ENCODE results near the gene SCN4B.
A peak's percentile ranks its signal among the peaks of the same experiment; 100 is the strongest.
"Not testable (repeated sequence)": the region's sequence is repeated elsewhere in the genome, so short reads cannot be mapped to it uniquely, and the experiment has no call there.

The SCN4B gene, protein sequence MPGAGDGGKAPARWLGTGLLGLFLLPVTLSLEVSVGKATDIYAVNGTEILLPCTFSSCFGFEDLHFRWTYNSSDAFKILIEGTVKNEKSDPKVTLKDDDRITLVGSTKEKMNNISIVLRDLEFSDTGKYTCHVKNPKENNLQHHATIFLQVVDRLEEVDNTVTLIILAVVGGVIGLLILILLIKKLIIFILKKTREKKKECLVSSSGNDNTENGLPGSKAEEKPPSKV

DNA sequence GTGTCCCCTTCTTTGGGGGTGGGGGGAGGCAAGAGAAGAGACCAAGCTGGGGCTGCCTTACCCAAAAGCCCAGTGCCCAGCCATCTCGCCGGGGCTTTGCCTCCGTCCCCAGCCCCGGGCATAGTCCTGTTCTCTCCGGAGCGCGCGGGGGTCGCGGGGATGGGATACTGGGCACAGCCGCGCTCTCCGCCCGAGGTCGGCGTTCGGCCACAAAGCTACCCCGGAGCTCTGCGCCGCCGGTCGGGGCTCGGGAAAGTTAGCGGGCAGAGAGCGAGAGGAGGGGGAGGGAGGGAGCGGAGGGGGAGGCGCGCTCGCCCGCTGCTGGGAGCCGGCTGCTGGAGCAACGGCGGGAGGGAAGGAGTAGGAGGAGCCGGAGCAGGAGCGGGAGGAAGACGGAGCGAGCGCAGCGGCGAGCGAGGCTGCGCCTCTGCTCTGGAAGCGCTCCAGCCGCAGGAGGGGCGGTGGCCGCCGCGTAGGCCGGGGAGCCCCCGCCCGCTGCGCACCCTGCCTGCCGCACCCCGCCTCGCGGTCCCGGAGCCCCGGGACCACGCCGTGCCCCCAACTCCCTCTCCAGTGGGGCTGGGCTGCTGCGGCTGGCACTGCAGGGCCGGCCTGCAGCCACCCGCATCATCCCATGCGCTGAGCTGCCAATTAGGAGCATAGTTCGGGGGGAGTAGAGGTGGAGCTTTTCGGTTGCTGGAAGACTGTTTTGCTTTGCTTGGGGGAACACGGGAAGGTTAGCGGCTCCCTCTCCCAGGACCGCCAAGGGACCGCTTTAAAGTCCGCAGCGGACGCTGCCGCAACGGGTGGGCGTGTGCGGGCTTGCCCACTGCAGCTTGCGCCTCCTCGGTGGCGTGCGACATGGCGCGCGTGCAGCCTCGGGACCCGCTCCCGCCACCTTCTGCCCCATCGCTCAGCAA lies at the start of gene SCN4B:
Gene SCN4B, minus strand, starts transcription at position 272 of the 920 bp plus-strand sequence. Its CDS starts 150 bp downstream, at position 122.
- Histone ChIP-seq H3K9me3 (ENCODE audit: control insufficient read depth in 2 of 2, low read length in 2 of 2) (no peaks in the 10 kb centered on the region), H3K4me3 (ENCODE audit: low read length in 2 of 2) (peak within 1 kb of the TSS; percentile 54 to 55), H3K4me1 (ENCODE audit: control insufficient read depth in 2 of 2, insufficient read depth in 2 of 2, low read length in 2 of 2) (peaks cover 5 to 6% of the 10 kb centered on the region in 2 donors), H3K36me3 (ENCODE audit: control insufficient read depth in 2 of 2, insufficient read depth in 2 of 2, low read length in 2 of 2) (no peaks in the 10 kb centered on the region), H3K27me3 (ENCODE audit: control insufficient read depth in 2 of 2, insufficient read depth in 2 of 2, low read length in 2 of 2) (peaks cover 65 to 69% of the 10 kb centered on the region in 2 donors), H3K27ac (ENCODE audit: low read depth in 2 of 2, low read length in 2 of 2) (no peak within 1 kb of the TSS), H3K9ac (ENCODE audit: low read depth in 1 of 2, low read length in 2 of 2) (peak within 1 kb of the TSS in 1 of 2 donors; percentile 23)

DNA sequence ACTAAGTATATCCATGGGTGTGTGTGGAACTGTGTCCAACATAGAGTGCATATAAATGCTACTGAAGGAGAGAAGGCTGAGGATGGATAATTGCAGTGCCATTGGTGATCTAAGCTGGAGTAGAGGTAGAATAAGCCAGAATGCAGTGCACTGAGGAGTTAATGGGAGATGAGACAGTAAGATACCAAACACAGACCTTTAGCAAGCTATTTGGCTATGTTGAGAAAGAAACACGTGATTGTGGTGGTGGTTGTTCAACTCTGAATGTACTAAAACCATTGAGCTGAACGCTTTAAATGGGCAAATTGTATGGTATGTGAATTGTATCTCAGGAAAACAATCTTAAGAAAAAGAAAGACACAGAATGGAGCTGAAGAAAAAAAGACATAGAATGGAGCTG lies 49.3 kb upstream of the SCN4B start:
- no peaks in the 10 kb centered on the region for H3K36me3 ChIP-seq (ENCODE audit: control insufficient read depth in 2 of 2, insufficient read depth in 2 of 2, low read length in 2 of 2)
- no peak overlapping the region for H3K9ac ChIP-seq (ENCODE audit: low read depth in 1 of 2, low read length in 2 of 2)
- H3K27me3 ChIP-seq (ENCODE audit: control insufficient read depth in 2 of 2, insufficient read depth in 2 of 2, low read length in 2 of 2) = no peaks in the 10 kb centered on the region
- H3K4me3 ChIP-seq (ENCODE audit: low read length in 2 of 2) = no peak overlapping the region
- H3K27ac ChIP-seq (ENCODE audit: low read depth in 2 of 2, low read length in 2 of 2) = peak overlapping the region; percentile 46 to 69
- peaks cover 30 to 33% of the 10 kb centered on the region in 2 donors for H3K4me1 ChIP-seq (ENCODE audit: control insufficient read depth in 2 of 2, insufficient read depth in 2 of 2, low read length in 2 of 2)
- H3K9me3 ChIP-seq (ENCODE audit: control insufficient read depth in 2 of 2, low read length in 2 of 2) = no peaks in the 10 kb centered on the region

DNA sequence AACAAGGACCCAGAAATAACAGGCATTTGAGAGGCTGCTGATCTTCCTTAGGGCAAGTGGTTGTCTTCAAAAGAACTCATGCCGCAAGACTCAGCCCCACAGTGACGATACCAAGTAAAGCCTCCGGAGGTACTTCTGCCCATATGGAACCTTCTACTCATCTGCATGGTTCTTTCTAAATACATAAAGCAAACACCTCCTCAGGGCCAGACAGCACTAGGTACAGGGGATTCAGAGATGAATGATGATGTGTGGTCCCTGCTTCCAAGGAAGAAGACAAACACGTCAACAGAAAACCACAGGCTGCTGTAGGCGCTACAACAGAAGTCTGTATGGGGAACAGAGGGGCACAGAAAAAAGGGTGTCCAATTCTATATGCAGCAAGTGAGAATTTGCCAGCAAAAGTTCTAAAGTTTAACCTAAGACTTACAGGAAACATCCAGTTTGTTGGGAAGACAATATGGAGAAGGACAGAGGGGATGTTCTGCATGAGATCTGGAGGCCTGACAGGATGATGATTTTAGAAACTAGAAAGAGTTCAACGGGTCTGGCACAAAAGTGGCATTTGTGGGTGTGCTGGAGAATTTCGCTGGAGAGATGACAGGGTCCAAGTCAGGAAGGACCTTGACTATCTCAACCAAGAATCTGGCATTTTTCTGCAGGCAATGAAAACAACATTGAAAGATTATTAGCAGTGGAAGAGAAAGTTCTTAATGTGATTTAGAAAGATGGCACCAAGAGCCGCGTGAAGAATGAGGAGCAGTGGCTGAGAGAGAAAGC lies 48.5 kb upstream of the SCN4B start:
- no peak overlapping the region for H3K27ac ChIP-seq (ENCODE audit: low read depth in 2 of 2, low read length in 2 of 2)
- no peak overlapping the region for H3K4me3 ChIP-seq (ENCODE audit: low read length in 2 of 2)
- no peaks in the 10 kb centered on the region for H3K9me3 ChIP-seq (ENCODE audit: control insufficient read depth in 2 of 2, low read length in 2 of 2)
- no peak overlapping the region for H3K9ac ChIP-seq (ENCODE audit: low read depth in 1 of 2, low read length in 2 of 2)
- H3K27me3 ChIP-seq (ENCODE audit: control insufficient read depth in 2 of 2, insufficient read depth in 2 of 2, low read length in 2 of 2) = no peaks in the 10 kb centered on the region
- no peaks in the 10 kb centered on the region for H3K36me3 ChIP-seq (ENCODE audit: control insufficient read depth in 2 of 2, insufficient read depth in 2 of 2, low read length in 2 of 2)
- peaks cover 26 to 27% of the 10 kb centered on the region in 2 donors for H3K4me1 ChIP-seq (ENCODE audit: control insufficient read depth in 2 of 2, insufficient read depth in 2 of 2, low read length in 2 of 2)

DNA sequence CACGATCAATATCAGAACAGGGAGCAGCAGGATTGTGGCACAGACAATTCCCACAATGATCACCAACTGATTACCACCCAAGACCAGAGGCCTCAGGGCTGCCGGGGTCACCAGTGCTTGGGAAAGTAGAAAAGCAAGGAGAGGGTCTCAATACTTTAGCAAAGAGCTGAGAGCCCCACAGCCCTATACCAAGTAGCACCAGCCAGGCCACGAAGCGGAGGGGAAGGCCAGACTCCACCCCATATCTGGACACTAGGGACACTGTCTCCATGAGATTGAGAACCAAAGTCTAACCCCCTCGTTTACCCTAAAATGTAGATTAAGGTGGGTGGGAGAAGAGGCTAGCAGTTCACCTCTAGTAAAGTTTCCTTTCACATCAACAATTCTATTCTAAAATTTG lies 47.9 kb upstream of the SCN4B start:
- Histone ChIP-seq H3K36me3 (ENCODE audit: control insufficient read depth in 2 of 2, insufficient read depth in 2 of 2, low read length in 2 of 2) (no peaks in the 10 kb centered on the region), H3K9ac (ENCODE audit: low read depth in 1 of 2, low read length in 2 of 2) (no peak overlapping the region), H3K4me3 (ENCODE audit: low read length in 2 of 2) (no peak overlapping the region), H3K4me1 (ENCODE audit: control insufficient read depth in 2 of 2, insufficient read depth in 2 of 2, low read length in 2 of 2) (peaks cover 28% of the 10 kb centered on the region in 2 donors), H3K27me3 (ENCODE audit: control insufficient read depth in 2 of 2, insufficient read depth in 2 of 2, low read length in 2 of 2) (no peaks in the 10 kb centered on the region), H3K27ac (ENCODE audit: low read depth in 2 of 2, low read length in 2 of 2) (no peak overlapping the region), H3K9me3 (ENCODE audit: control insufficient read depth in 2 of 2, low read length in 2 of 2) (no peaks in the 10 kb centered on the region)

DNA sequence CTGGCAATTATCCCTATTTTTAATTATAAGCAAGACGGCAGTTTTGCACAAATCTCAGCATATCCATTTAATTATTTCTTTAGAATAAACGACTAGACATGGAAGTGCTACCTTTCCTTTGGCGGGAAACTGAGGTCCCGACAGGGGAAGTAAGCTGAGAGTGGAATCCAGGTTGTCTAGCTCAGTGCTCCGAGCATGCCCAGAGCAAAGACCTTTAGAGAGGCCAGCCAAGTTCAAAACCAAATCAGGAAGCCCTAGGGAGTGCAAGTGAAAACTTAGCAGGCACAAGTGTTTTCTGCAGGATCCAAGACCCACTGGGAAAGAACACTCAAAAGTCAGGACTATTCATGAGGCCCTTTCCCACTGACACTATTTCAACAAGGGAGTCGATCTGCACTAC lies 46.5 kb upstream of the SCN4B start:
- H3K9me3 ChIP-seq (ENCODE audit: control insufficient read depth in 2 of 2, low read length in 2 of 2) = no peaks in the 10 kb centered on the region
- no peak overlapping the region for H3K27ac ChIP-seq (ENCODE audit: low read depth in 2 of 2, low read length in 2 of 2)
- peaks cover 30 to 31% of the 10 kb centered on the region in 2 donors for H3K4me1 ChIP-seq (ENCODE audit: control insufficient read depth in 2 of 2, insufficient read depth in 2 of 2, low read length in 2 of 2)
- H3K9ac ChIP-seq (ENCODE audit: low read depth in 1 of 2, low read length in 2 of 2) = no peak overlapping the region
- no peak overlapping the region for H3K4me3 ChIP-seq (ENCODE audit: low read length in 2 of 2)
- no peaks in the 10 kb centered on the region for H3K27me3 ChIP-seq (ENCODE audit: control insufficient read depth in 2 of 2, insufficient read depth in 2 of 2, low read length in 2 of 2)
- no peaks in the 10 kb centered on the region for H3K36me3 ChIP-seq (ENCODE audit: control insufficient read depth in 2 of 2, insufficient read depth in 2 of 2, low read length in 2 of 2)

DNA sequence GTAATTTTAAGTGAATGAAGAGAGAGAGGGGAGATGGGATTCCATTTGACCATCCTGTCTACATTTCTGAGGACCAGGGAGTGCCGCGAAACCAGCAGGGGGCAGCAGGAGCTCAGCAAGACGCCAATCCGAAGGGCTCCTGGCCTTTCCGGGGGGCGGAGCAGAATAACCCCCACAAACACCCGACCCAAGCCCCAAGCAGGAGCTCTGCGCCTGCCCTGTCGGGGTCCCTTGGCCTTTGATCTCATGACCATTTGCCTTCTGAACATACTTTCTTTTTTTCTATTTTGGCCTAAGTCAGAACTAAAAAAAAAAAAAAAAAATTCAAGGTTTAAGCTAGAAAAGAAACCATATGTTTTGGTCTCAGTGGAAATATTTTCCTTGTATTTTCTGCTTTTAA lies 45.7 kb upstream of the SCN4B start:
- Histone ChIP-seq H3K9ac (ENCODE audit: low read depth in 1 of 2, low read length in 2 of 2) (peak overlapping the region in 1 of 2 donors; percentile 57), H3K4me1 (ENCODE audit: control insufficient read depth in 2 of 2, insufficient read depth in 2 of 2, low read length in 2 of 2) (peaks cover 28% of the 10 kb centered on the region in 2 donors), H3K9me3 (ENCODE audit: control insufficient read depth in 2 of 2, low read length in 2 of 2) (no peaks in the 10 kb centered on the region), H3K27me3 (ENCODE audit: control insufficient read depth in 2 of 2, insufficient read depth in 2 of 2, low read length in 2 of 2) (no peaks in the 10 kb centered on the region), H3K36me3 (ENCODE audit: control insufficient read depth in 2 of 2, insufficient read depth in 2 of 2, low read length in 2 of 2) (no peaks in the 10 kb centered on the region), H3K27ac (ENCODE audit: low read depth in 2 of 2, low read length in 2 of 2) (no peak overlapping the region), H3K4me3 (ENCODE audit: low read length in 2 of 2) (peak overlapping the region in 1 of 2 donors; percentile 56)

DNA sequence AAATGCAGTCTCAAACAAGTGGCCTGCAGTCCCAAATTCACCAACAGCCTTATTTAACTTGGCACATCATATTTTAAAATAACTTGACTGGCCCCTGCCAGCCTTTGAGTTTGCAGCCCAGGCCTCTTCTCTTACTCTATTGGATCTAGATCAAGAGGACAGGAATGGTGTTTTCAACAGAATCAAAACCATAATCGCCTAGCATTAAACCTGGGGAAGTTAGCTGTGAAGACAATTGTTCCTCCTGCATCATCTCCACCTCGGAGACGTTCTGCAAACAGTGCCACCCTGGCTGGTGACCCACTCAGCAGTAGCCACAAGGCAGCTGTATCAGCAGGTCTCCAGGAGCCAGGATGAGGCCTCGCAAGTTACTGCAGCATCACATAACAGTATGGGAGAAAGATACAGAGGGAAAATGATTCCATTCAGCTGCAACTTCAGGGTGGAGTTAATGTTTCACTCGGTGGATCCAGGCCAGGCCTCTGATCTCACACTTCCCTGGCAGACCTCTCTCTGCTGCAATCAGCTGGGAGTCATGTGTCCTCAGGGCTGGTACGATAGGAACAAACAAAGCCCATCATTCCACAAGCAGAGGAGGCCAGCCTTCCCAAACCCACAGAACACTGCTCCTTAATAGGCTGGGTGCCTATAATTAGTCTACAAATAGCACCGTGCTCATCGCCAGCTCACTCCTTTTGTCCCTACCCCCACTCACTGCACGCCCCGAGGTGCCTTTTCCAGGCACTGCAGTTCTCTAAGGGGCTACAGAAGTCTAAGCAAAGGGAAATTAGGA lies 42.4 kb upstream of the SCN4B start:
- no peak overlapping the region for H3K9ac ChIP-seq (ENCODE audit: low read depth in 1 of 2, low read length in 2 of 2)
- peaks cover 10 to 11% of the 10 kb centered on the region in 2 donors for H3K4me1 ChIP-seq (ENCODE audit: control insufficient read depth in 2 of 2, insufficient read depth in 2 of 2, low read length in 2 of 2)
- no peak overlapping the region for H3K27ac ChIP-seq (ENCODE audit: low read depth in 2 of 2, low read length in 2 of 2)
- H3K36me3 ChIP-seq (ENCODE audit: control insufficient read depth in 2 of 2, insufficient read depth in 2 of 2, low read length in 2 of 2) = no peaks in the 10 kb centered on the region
- H3K27me3 ChIP-seq (ENCODE audit: control insufficient read depth in 2 of 2, insufficient read depth in 2 of 2, low read length in 2 of 2) = no peaks in the 10 kb centered on the region
- no peaks in the 10 kb centered on the region for H3K9me3 ChIP-seq (ENCODE audit: control insufficient read depth in 2 of 2, low read length in 2 of 2)
- H3K4me3 ChIP-seq (ENCODE audit: low read length in 2 of 2) = no peak overlapping the region

DNA sequence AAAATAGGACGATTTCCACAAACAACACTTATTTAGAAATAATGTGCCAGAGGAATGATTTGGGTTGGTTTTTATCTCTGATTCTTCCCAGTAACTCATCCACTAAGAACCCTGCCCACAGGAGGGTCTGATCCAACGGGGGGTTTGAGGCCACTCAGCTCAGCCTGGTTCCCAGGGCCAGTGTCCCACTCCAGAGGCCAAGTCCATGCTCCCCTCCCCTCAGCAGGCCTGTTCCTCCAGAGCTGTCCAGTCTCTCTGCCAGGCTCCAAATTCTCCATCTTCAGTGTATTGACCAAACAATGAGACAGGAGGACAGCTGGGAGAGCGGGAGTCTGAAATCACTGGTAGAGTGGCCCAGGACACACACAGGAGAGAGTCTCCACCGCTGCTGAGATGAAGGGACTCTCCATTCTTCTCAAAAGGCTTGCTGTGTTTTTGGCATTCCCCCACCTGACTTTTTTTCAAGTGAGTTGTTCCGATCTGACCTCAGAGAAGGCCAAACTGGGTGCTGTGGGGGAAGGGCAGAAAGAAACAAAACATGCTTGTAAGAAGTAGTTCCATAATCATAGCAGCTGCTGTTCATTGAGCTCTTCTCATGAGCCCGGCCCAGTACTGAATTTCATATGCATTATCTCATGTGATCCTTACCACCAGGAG lies 41.4 kb upstream of the SCN4B start:
- Histone ChIP-seq H3K9ac (ENCODE audit: low read depth in 1 of 2, low read length in 2 of 2) (no peak overlapping the region), H3K4me3 (ENCODE audit: low read length in 2 of 2) (no peak overlapping the region), H3K4me1 (ENCODE audit: control insufficient read depth in 2 of 2, insufficient read depth in 2 of 2, low read length in 2 of 2) (peaks cover 8 to 10% of the 10 kb centered on the region in 2 donors), H3K36me3 (ENCODE audit: control insufficient read depth in 2 of 2, insufficient read depth in 2 of 2, low read length in 2 of 2) (no peaks in the 10 kb centered on the region), H3K27ac (ENCODE audit: low read depth in 2 of 2, low read length in 2 of 2) (no peak overlapping the region), H3K27me3 (ENCODE audit: control insufficient read depth in 2 of 2, insufficient read depth in 2 of 2, low read length in 2 of 2) (no peaks in the 10 kb centered on the region), H3K9me3 (ENCODE audit: control insufficient read depth in 2 of 2, low read length in 2 of 2) (no peaks in the 10 kb centered on the region)

DNA sequence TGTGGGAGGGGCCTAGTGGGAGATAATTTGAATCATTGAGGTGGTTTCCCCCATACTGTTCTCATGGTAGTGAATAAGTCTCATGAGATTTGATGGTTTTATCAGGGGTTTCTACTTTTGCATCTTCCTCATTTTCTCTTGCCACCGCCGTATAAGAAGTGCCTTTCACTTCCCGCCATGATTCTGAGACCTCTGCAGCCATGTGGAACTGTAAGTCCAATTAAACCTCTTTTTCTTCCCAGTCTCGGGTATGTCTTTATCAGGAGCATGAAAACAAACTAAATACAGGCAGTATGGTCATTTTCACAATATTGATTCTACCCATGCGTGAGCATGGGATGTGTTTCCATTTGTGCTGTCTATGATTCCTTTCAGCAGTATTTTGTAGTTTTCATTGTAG lies 40.2 kb upstream of the SCN4B start:
- H3K27ac ChIP-seq (ENCODE audit: low read depth in 2 of 2, low read length in 2 of 2); H3K4me1 ChIP-seq (ENCODE audit: control insufficient read depth in 2 of 2, insufficient read depth in 2 of 2, low read length in 2 of 2); H3K36me3 ChIP-seq (ENCODE audit: control insufficient read depth in 2 of 2, insufficient read depth in 2 of 2, low read length in 2 of 2); H3K27me3 ChIP-seq (ENCODE audit: control insufficient read depth in 2 of 2, insufficient read depth in 2 of 2, low read length in 2 of 2); H3K9ac ChIP-seq (ENCODE audit: low read depth in 1 of 2, low read length in 2 of 2); H3K4me3 ChIP-seq (ENCODE audit: low read length in 2 of 2); H3K9me3 ChIP-seq (ENCODE audit: control insufficient read depth in 2 of 2, low read length in 2 of 2): not testable (repeated sequence)
